Retina (tissue), 1 donor: Measurements from ENCODE around the gene TRIM56.
"Not testable (repeated sequence)": the region's sequence is repeated elsewhere in the genome, so short reads cannot be mapped to it uniquely, and the experiment has no call there.

Source experiments
- DNase-seq: peaks from one replicate; pipeline ENCODE4 v3.0.0-alpha.2; 2016

TRIM56 gene

GRCh38 chr7:101085162-101085964 lies at the start of gene TRIM56:
Gene TRIM56 (plus strand): TSS chr7:101085481. CDS start chr7:101087313, 1,832 bp downstream.
- peak; percentile 63 for DNase-seq

- no peak for DNase-seq
Measured at GRCh38 chr7:101035941-101036340, 49.3 kb upstream of the TRIM56 start.

- DNase-seq: not testable (repeated sequence)
Measured at GRCh38 chr7:101041283-101041682, 44.0 kb upstream of the TRIM56 start.

- peak; percentile 37 for DNase-seq
Measured at GRCh38 chr7:101058355-101058754, 26.9 kb upstream of the TRIM56 start.

GRCh38 chr7:101059620-101059942 lies 25.7 kb upstream of the TRIM56 start:
- no peak for DNase-seq

GRCh38 chr7:101060992-101061391 lies 24.3 kb upstream of the TRIM56 start:
- DNase-seq: no peak

- not testable (repeated sequence) for DNase-seq
Measured at GRCh38 chr7:101064176-101064550, 21.1 kb upstream of the TRIM56 start.

GRCh38 chr7:101065162-101065561 lies 20.1 kb upstream of the TRIM56 start:
- DNase-seq: not testable (repeated sequence)

- peak; percentile 34 for DNase-seq
Measured at GRCh38 chr7:101066141-101066832, 19.0 kb upstream of the TRIM56 start.

- DNase-seq: no peak
Measured at GRCh38 chr7:101066833-101067177, 18.5 kb upstream of the TRIM56 start.

GRCh38 chr7:101068401-101068800 lies 16.9 kb upstream of the TRIM56 start:
- DNase-seq: no peak

GRCh38 chr7:101071362-101072104 lies 13.7 kb upstream of the TRIM56 start:
- not testable (repeated sequence) for DNase-seq

- no peak for DNase-seq
Measured at GRCh38 chr7:101075646-101076045, 9.6 kb upstream of the TRIM56 start.

- not testable (repeated sequence) for DNase-seq
Measured at GRCh38 chr7:101076183-101076582, 9.1 kb upstream of the TRIM56 start.

- peak; percentile 88 for DNase-seq
Measured at GRCh38 chr7:101077303-101078086, 7.8 kb upstream of the TRIM56 start.

- no peak for DNase-seq
Measured at GRCh38 chr7:101081432-101081831, 3.8 kb upstream of the TRIM56 start.

- no peak for DNase-seq
Measured at GRCh38 chr7:101084865-101085161, 468 bp upstream of the TRIM56 start.

- DNase-seq: no peak
Measured at GRCh38 chr7:101087334-101088068, 2.2 kb downstream of the TRIM56 start.

- DNase-seq: no peak
Measured at GRCh38 chr7:101088069-101088425, 2.8 kb downstream of the TRIM56 start.

GRCh38 chr7:101088858-101089529 lies 3.7 kb downstream of the TRIM56 start:
- no peak for DNase-seq

GRCh38 chr7:101089876-101090275 lies 4.6 kb downstream of the TRIM56 start:
- no peak for DNase-seq
